ENCODE data around the gene CAVIN4.

DNA sequence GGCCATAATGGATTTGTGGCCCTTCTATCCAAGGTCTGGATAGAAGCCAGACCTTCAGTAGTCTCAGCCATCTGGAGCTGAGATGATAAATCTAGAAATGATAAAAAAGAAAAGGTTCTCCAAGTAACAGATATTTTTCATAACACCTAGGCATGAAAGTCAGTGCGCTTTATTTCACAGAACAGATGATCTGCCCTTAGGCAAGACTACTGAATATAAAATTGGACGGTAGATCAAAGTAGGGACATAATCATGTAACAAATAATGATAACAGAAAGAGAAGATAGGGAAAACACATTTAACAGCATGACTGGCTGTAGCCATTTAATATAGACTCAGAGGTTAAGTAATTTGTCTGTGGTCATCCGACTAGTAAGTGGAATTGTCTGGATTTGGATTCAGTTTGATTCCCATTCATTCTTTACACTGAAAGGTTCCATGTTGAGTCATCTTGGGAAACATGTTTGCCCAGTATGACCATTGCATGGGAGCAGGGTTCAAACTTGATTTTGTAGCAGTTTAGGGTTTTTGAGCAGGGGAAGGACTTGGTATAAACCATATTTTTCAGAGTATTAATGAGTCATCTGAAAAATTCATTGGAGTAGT is 4.1 kb upstream of the CAVIN4 start:
- TF ChIP-seq, protein P1, sequence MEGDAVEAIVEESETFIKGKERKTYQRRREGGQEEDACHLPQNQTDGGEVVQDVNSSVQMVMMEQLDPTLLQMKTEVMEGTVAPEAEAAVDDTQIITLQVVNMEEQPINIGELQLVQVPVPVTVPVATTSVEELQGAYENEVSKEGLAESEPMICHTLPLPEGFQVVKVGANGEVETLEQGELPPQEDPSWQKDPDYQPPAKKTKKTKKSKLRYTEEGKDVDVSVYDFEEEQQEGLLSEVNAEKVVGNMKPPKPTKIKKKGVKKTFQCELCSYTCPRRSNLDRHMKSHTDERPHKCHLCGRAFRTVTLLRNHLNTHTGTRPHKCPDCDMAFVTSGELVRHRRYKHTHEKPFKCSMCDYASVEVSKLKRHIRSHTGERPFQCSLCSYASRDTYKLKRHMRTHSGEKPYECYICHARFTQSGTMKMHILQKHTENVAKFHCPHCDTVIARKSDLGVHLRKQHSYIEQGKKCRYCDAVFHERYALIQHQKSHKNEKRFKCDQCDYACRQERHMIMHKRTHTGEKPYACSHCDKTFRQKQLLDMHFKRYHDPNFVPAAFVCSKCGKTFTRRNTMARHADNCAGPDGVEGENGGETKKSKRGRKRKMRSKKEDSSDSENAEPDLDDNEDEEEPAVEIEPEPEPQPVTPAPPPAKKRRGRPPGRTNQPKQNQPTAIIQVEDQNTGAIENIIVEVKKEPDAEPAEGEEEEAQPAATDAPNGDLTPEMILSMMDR (IDR thresholded peaks at IDR 0.05; ENCODE audit: insufficient read depth, low read length, poor library complexity, severe bottlenecking) = no peak
- no peak for TF ChIP-seq EZH2phosphoT487 (conservative IDR thresholded peaks at IDR 0.05; ENCODE audit: low read length)

Data from SU-DHL-6 (cell line).